Keratinocyte (primary cell): ENCODE measurements around the gene IPO13. TPM values are rescaled to one million over a fixed set of nuclear protein-coding genes. Genes with fewer than 3 reads are reported as not detected.

ENCODE experiments used
- DNase-seq: peaks from one replicate; pipeline ENCODE4 v3.0.0-alpha.2; 2011; ENCODE audit warnings: low read depth, missing footprints, low spot score
- FAIRE-seq: peaks from 2 replicates; lab custom pipeline; 2011; peaks lifted over from hg19 to GRCh38; lab: Jason Lieb, UNC
- H2AFZ ChIP-seq: 2 replicates; pipeline ENCODE4 v1.6.0; 2012; ENCODE audit warnings: low read length, control low read depth, inconsistent platforms; ENCODE audit not compliant: control insufficient read depth
- H3K27ac ChIP-seq: 2 replicates; pipeline ENCODE4 v1.5.1; 2011; ENCODE audit warnings: low read length; ENCODE audit not compliant: control insufficient read depth, insufficient read depth
- H3K27me3 ChIP-seq: 3 replicates; pipeline ENCODE4 v1.6.0; 2011; ENCODE audit warnings: low read length; ENCODE audit not compliant: control insufficient read depth, insufficient read depth; ENCODE audit errors: extremely low read depth
- H3K36me3 ChIP-seq, 2 experiments: 2 replicates in 1 of 2; 3 replicates in 1 of 2; pipeline ENCODE4 v1.5.1; 2011; ENCODE audit warnings: low read length in 2 of 2, mild to moderate bottlenecking in 1 of 2; ENCODE audit not compliant: control insufficient read depth in 2 of 2, insufficient read depth in 2 of 2; ENCODE audit errors: extremely low read depth in 1 of 2
- H3K4me1 ChIP-seq: 3 replicates; pipeline ENCODE4 v1.5.1; 2011; ENCODE audit warnings: low read length; ENCODE audit not compliant: control insufficient read depth, insufficient read depth; ENCODE audit errors: extremely low read depth
- H3K4me2 ChIP-seq: 3 replicates; pipeline ENCODE4 v1.6.0; 2011; ENCODE audit warnings: low read depth, low read length; ENCODE audit not compliant: control insufficient read depth, insufficient read depth; ENCODE audit errors: extremely low read depth
- H3K4me3 ChIP-seq, 3 experiments: fragments of 200-600 bp in 1 of 3; sonication (generic) in 1 of 3; 2 replicates in 2 of 3; 3 replicates in 1 of 3; pipeline ENCODE4 v1.5.1; 2011 to 2016; ENCODE audit warnings: low read length in 3 of 3, mild to moderate bottlenecking in 3 of 3, control low read depth in 2 of 3, inconsistent platforms in 1 of 3, low read depth in 1 of 3, mixed read lengths in 1 of 3, mixed run types in 1 of 3, moderate library complexity in 1 of 3; ENCODE audit not compliant: control insufficient read depth in 2 of 3, insufficient read depth in 2 of 3; ENCODE audit errors: extremely low read depth in 1 of 3
- H3K79me2 ChIP-seq: 2 replicates; pipeline ENCODE4 v1.6.0; 2012; ENCODE audit warnings: low read length; ENCODE audit not compliant: control insufficient read depth, insufficient read depth
- H3K9ac ChIP-seq: 3 replicates; pipeline ENCODE4 v1.6.0; 2011; ENCODE audit warnings: low read length; ENCODE audit not compliant: control insufficient read depth, insufficient read depth; ENCODE audit errors: extremely low read depth
- H3K9me1 ChIP-seq: 3 replicates; pipeline ENCODE4 v1.6.0; 2011; ENCODE audit warnings: low read length; ENCODE audit not compliant: control insufficient read depth, insufficient read depth; ENCODE audit errors: extremely low read depth
- H3K9me3 ChIP-seq: 2 replicates; pipeline ENCODE4 v1.5.1; 2012; ENCODE audit warnings: low read depth, low read length; ENCODE audit not compliant: control insufficient read depth
- H4K20me1 ChIP-seq: 3 replicates; pipeline ENCODE4 v1.6.0; 2011; ENCODE audit warnings: low read length; ENCODE audit not compliant: control insufficient read depth, insufficient read depth; ENCODE audit errors: extremely low read depth
- EZH2 ChIP-seq: IDR thresholded peaks from one replicate; pipeline ENCODE4 v1.6.1; 2012; ENCODE audit warnings: inconsistent platforms, mild to moderate bottlenecking, low read length, moderate library complexity
- dilution Hi-C: fragments of 300-500 bp; cut with MboI; formaldehyde crosslinking; loops from one replicate; pipeline ENCODE4 v1.7.0; 2020; ENCODE audit warnings: low sequenced_read_pairs; ENCODE audit not compliant: extremely low pct_ligation_motif_present
- polyA plus RNA-seq, 5 experiments: library from polyadenylated mRNA; depleted of rRNA in 3 of 5; stranded (reverse) in 3 of 5; stranded (forward) in 1 of 5; unstranded in 1 of 5; fragments of >200 nt; gene quantifications; 1 replicate in 1 of 5; 2 replicates in 3 of 5; 3 replicates in 1 of 5; pipeline versions ENCODE4 v1.2.1 to v1.2.3, GENCODE V29; 2011 to 2012; ENCODE audit warnings: missing spikeins in 2 of 5, low read depth in 1 of 5, low replicate concordance in 1 of 5
- TF ChIP-seq, protein P1 (sequence below), 3 experiments: IDR thresholded peaks in 1 of 3; conservative IDR thresholded peaks in 1 of 3; optimal IDR thresholded peaks in 1 of 3; 2 replicates in 2 of 3; 3 replicates in 1 of 3; pipeline versions ENCODE3 to v1.5.1; 2011; ENCODE audit warnings: low read length in 3 of 3, mild to moderate bottlenecking in 3 of 3, moderate library complexity in 2 of 3, control low read depth in 1 of 3, inconsistent platforms in 1 of 3; ENCODE audit not compliant: insufficient read depth in 2 of 3; ENCODE audit errors: extremely low read depth in 1 of 3

Gene IPO13
- polyA plus RNA-seq, 1 donor (not counting 4 experiments of a cell fraction or from before 2014, with no cell fraction given): 20.7 TPM

DNA sequence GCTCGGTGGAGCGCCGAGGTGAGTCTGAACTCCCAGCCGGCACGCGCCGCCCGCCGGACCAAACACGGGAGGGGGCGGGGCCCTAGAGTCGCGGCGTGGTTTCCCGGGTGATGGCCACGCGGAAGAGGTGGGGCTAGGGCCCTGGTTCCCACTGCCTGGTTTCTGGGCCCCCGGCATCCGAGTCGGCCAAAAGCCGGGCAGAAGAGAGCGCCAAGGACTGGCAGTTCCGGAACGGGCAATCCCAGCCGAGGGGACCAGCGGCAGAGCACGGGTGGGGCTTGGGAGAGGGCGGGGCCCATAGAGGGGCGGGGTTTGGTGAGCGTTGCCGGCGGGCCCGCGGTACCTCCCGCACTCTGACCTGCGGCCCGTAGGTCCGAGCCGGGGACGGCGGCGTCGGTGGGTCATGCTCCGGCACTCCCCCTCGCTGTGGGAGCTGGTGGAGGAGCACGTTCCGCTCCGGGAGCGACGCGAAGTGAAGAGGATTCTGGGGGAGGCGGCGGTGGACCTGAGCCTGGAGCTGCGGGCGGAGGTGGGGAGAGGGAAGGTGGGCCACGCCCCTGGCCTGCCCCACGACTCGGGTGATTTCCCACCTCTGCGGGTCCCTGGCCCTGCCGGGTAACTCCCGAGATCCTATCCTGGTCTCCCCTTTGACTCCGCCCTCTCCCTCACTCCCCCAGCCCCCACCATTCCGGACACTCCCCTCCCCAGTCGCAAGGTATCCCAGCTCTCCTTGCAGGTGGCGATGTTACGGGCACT is 44.9 kb downstream of the IPO13 start, which contains the start of gene CCDC24:
CCDC24 (plus strand) TSS at position 124 of the 756 bp plus-strand sequence; CDS start at position 404, 280 bp downstream.
- peaks cover 26% of the 10 kb centered on the region for H3K4me1 ChIP-seq
- peak within 1 kb of the TSS; percentile 83 for H3K9ac ChIP-seq
- H3K27me3 ChIP-seq: no peaks in the 10 kb centered on the region
- DNase-seq (no peak), FAIRE-seq (no peak)
- peak within 1 kb of the TSS; percentile 85 for H3K4me2 ChIP-seq
- peak within 1 kb of the TSS; percentile 90 for H3K27ac ChIP-seq
- peaks cover 4 to 9% of the 10 kb centered on the region in 2 experiments for H3K36me3 ChIP-seq
- H2AFZ ChIP-seq: peak within 1 kb of the TSS; percentile 71
- no peaks in the 10 kb centered on the region for H3K79me2 ChIP-seq
- peak within 1 kb of the TSS; percentile 58 to 68 (median 61) for H3K4me3 ChIP-seq
- H4K20me1 ChIP-seq: no peaks in the 10 kb centered on the region
- H3K9me3 ChIP-seq: no peaks in the 10 kb centered on the region
- H3K9me1 ChIP-seq: no peaks in the 10 kb centered on the region
- TF ChIP-seq EZH2: no peak
- TF ChIP-seq, protein P1, sequence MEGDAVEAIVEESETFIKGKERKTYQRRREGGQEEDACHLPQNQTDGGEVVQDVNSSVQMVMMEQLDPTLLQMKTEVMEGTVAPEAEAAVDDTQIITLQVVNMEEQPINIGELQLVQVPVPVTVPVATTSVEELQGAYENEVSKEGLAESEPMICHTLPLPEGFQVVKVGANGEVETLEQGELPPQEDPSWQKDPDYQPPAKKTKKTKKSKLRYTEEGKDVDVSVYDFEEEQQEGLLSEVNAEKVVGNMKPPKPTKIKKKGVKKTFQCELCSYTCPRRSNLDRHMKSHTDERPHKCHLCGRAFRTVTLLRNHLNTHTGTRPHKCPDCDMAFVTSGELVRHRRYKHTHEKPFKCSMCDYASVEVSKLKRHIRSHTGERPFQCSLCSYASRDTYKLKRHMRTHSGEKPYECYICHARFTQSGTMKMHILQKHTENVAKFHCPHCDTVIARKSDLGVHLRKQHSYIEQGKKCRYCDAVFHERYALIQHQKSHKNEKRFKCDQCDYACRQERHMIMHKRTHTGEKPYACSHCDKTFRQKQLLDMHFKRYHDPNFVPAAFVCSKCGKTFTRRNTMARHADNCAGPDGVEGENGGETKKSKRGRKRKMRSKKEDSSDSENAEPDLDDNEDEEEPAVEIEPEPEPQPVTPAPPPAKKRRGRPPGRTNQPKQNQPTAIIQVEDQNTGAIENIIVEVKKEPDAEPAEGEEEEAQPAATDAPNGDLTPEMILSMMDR (optimal IDR thresholded peaks at IDR 0.05 in 1 of 3, IDR thresholded peaks at IDR 0.05 in 1 of 3, conservative IDR thresholded peaks at IDR 0.05 in 1 of 3; ENCODE audit: extremely low read depth in 1 of 3, insufficient read depth in 2 of 3, low read length in 3 of 3): no peak
- dilution Hi-C loops: no loop called here

DNA sequence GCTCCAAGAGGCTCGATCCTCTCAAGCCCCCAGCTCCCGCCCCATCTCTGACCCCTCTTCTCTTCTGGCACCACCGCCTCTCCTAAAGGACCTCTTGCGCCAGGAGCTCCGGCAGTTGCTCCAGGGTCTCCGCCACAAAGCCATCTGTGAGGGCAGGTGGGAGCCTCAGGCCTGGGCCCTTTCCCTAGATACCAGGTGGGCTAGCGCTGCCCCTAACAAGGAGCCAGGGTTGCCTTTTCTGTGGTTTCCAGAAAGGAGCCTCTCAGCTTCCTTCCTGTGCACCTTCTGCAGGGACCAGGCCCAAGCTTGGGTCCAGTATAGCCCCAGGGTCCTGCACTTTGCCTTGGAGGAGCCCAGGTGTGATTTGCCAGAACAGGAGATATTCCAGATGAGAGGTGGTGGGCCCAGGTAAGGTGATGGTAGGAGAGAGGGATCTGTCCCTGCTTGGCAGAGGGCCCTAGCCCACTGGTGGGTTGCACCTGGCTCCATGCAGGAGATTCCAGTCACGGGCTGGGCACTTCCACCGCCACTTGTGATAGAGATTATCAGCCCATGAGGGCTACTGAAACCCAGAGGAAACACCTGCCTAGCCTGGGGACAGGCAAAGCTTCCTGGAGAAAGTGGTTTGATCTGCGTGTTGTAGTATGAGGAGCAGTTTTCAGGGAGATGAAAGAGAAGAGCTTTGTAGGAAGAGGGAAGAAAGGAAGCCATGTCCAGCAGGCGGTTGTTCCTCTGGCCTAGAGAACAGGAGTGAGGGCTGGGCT is 45.7 kb downstream of the IPO13 start:
- no peaks in the 10 kb centered on the region for H3K9me1 ChIP-seq
- H3K36me3 ChIP-seq: peaks cover 4 to 5% of the 10 kb centered on the region in 2 experiments
- H3K9ac ChIP-seq: peak overlapping the region; percentile 83
- H3K79me2 ChIP-seq: no peaks in the 10 kb centered on the region
- TF ChIP-seq, protein P1 (optimal IDR thresholded peaks at IDR 0.05 in 1 of 3, IDR thresholded peaks at IDR 0.05 in 1 of 3, conservative IDR thresholded peaks at IDR 0.05 in 1 of 3; ENCODE audit: extremely low read depth in 1 of 3, insufficient read depth in 2 of 3, low read length in 3 of 3): no peak
- TF ChIP-seq EZH2: no peak
- no peaks in the 10 kb centered on the region for H4K20me1 ChIP-seq
- H3K4me2 ChIP-seq: peak overlapping the region; percentile 85
- DNase-seq (no peak), FAIRE-seq (no peak)
- H3K4me3 ChIP-seq: peak overlapping the region; percentile 58 to 68 (median 61)
- no peaks in the 10 kb centered on the region for H3K27me3 ChIP-seq
- H3K27ac ChIP-seq: peak overlapping the region; percentile 90
- dilution Hi-C loops: no loop called here
- no peaks in the 10 kb centered on the region for H3K9me3 ChIP-seq
- H2AFZ ChIP-seq: no peak overlapping the region
- peaks cover 23% of the 10 kb centered on the region for H3K4me1 ChIP-seq
